MM.1S (cell line): ENCODE measurements around the gene ANO2.

ENCODE experiments used
- CTCF ChIP-seq: fragments of 300-600 bp; sonication (generic); IDR thresholded peaks from 2 replicates; pipeline ENCODE4 v1.5.1; 2016; ENCODE audit warnings: antibody characterized with exemption, low read length, mixed read lengths
- EZH2 ChIP-seq: fragments of 300-600 bp; sonication (generic); optimal IDR thresholded peaks from 2 replicates; pipeline ENCODE3; 2017; ENCODE audit warnings: low read depth, mild to moderate bottlenecking, antibody characterized with exemption, low read length, mixed read lengths
- EZH2phosphoT487 ChIP-seq: fragments of 300-600 bp; sonication (generic); IDR thresholded peaks from 2 replicates; pipeline ENCODE4 v1.6.1; 2018; ENCODE audit warnings: antibody characterized with exemption, low read length

DNA sequence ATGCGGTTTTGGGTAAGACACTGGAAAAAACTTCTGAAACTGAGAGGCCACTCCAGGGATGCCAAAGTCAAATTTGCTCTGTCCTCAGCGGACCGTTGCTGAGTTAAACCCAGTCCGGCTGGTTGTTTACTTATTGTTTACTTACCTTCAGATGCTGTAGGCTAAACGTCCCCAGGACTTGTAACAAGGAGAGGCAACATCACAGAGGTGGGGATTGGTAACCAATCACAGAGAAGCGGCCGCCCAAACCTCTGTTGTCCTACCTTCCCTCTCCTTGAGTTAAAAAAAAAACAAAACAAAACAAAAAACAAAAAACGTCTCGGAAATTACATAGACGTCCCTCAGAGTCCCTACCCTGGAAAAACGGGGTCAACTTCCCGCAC lies 380 bp downstream of the ANO2 start:
- no peak for TF ChIP-seq CTCF
- no peak for TF ChIP-seq EZH2
- no peak for TF ChIP-seq EZH2phosphoT487
